ENCODE results near the gene ACSL4. TPM values are rescaled to one million over a fixed set of nuclear protein-coding genes. Genes with fewer than 3 reads are reported as not detected.
A peak's percentile ranks its signal among the peaks of the same experiment; 100 is the strongest.

The ACSL4 gene
- total RNA-seq, 1 donor from 2014 or later: 41.1 TPM

DNA sequence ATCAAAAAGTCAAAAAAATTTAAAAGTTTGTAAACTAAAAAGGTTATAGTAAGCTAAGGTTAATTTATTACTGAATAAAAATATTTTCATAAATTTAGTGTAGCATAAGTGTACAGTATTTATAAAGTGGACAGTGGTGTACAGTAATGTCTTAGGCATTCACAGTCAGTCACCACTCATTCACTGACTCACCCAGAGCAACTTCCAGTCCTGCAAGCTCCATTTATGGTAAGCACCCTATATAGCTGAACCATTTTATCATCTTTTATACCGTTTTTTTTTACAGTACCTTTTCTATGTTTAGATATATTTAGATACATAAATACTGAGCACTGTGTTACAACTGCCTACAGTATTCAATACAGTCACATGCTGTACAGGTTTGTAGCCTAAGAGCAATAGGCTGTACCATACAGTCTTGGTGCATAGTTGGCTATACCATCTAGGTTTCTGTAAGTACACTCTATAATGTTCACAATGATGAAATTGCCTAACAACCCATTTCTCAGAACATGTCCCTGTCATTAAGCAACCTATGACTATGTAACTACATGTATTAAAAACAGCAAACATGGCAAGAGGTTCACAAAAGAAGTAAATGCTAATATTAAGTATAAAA is 18.6 kb downstream of the ACSL4 start:
- peaks cover 27% of the 10 kb centered on the region for H3K4me1 ChIP-seq
- H3K4me3 ChIP-seq: no peak overlapping the region
- DNase-seq: no peak
- TF ChIP-seq, protein P1, sequence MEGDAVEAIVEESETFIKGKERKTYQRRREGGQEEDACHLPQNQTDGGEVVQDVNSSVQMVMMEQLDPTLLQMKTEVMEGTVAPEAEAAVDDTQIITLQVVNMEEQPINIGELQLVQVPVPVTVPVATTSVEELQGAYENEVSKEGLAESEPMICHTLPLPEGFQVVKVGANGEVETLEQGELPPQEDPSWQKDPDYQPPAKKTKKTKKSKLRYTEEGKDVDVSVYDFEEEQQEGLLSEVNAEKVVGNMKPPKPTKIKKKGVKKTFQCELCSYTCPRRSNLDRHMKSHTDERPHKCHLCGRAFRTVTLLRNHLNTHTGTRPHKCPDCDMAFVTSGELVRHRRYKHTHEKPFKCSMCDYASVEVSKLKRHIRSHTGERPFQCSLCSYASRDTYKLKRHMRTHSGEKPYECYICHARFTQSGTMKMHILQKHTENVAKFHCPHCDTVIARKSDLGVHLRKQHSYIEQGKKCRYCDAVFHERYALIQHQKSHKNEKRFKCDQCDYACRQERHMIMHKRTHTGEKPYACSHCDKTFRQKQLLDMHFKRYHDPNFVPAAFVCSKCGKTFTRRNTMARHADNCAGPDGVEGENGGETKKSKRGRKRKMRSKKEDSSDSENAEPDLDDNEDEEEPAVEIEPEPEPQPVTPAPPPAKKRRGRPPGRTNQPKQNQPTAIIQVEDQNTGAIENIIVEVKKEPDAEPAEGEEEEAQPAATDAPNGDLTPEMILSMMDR (IDR thresholded peaks at IDR 0.05; ENCODE audit: borderline replicate concordance): no peak
- no peaks in the 10 kb centered on the region for H3K9me3 ChIP-seq (replicated peaks)
- H3K27ac ChIP-seq (replicated peaks): no peak overlapping the region
- intact Hi-C loops (cut with micrococcal nuclease): loop anchor here (10.0 kb wide), 2 partner anchors 140 to 170 kb away; no protein-coding TSS in a partner anchor
- H3K36me3 ChIP-seq: no peaks in the 10 kb centered on the region
- no peaks in the 10 kb centered on the region for H3K27me3 ChIP-seq (ENCODE audit: low read depth)

DNA sequence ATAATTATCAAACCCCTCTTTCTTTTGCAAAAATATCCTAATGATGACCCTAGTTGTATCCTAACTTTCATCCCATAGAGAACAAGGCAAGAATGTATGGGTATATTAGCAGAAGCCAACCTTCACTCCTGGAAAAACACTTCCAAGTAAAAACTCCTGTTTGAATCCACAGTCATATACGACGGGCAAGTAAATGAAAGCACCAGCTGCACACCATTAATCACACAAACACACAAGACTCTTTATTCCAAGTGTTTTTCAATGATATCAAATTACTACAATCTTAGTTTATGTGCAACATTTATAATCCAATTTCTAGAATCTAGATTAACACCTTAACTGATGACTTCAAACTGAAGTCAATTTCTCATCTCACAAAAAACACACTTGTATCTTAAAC is 22.9 kb downstream of the ACSL4 start:
- Histone ChIP-seq H3K27ac (replicated peaks) (no peak overlapping the region), H3K27me3 (ENCODE audit: low read depth) (no peaks in the 10 kb centered on the region), H3K4me1 (peaks cover 26% of the 10 kb centered on the region), H3K4me3 (no peak overlapping the region), H3K9me3 (replicated peaks) (no peaks in the 10 kb centered on the region), H3K36me3 (no peaks in the 10 kb centered on the region)
- DNase-seq: no peak
- intact Hi-C loops (cut with micrococcal nuclease): loop anchor here (10.0 kb wide), 2 partner anchors 145 to 175 kb away; no protein-coding TSS in a partner anchor
- TF ChIP-seq, protein P1 (IDR thresholded peaks at IDR 0.05; ENCODE audit: borderline replicate concordance): no peak

DNA sequence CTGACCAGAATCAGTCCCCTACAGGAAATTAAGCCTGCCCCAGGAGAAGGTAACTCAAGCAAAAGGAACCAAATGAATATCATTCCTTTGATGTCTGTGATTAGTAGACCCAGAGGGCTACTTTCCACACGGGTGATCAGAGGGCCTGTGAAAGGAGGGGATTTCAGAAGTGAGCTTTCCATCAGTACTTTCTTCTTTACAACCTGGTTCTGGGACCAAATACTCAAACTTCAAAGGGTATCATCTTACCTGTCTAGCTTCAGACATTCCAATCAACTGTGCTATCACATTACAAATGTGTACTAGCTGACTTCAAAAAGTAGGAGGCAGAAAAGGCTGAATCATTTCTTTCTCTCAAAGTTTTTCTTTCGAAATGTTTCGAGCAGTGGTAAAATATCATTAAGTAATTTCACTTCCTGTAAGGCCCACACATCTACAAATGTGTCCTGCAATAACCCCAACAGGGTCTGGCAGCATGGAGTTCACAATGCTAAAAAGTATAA is 23.9 kb downstream of the ACSL4 start:
- H3K27me3 ChIP-seq (ENCODE audit: low read depth): no peaks in the 10 kb centered on the region
- DNase-seq: no peak
- peak overlapping the region; percentile 64 for H3K27ac ChIP-seq (replicated peaks)
- H3K36me3 ChIP-seq: no peaks in the 10 kb centered on the region
- TF ChIP-seq, protein P1 (IDR thresholded peaks at IDR 0.05; ENCODE audit: borderline replicate concordance): no peak
- H3K9me3 ChIP-seq (replicated peaks): no peaks in the 10 kb centered on the region
- H3K4me3 ChIP-seq: no peak overlapping the region
- peaks cover 26% of the 10 kb centered on the region for H3K4me1 ChIP-seq
- intact Hi-C loops (cut with micrococcal nuclease): no loop called here

DNA sequence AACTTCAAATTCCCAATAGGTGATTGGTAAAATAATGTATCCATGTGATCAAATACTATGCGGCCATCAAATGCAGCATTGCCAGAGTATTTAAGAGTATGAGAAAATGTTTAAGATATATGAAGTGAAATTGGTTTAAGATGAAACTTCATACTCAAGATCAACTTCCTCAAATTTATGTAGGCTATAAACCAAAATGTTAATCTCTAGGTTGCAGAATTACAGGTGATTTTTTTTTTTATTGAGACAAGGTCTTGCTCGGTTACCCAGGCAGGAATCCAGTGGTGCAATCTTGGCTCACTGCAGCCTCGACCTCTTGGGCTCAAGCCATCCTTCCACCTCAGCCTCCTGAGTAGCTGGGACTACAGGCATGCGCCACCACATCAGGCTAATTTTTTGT is 25.3 kb downstream of the ACSL4 start:
- Histone ChIP-seq H3K4me1 (peaks cover 19% of the 10 kb centered on the region), H3K4me3 (peak overlapping the region; percentile 41), H3K36me3 (no peaks in the 10 kb centered on the region), H3K9me3 (replicated peaks) (no peaks in the 10 kb centered on the region), H3K27ac (replicated peaks) (peak overlapping the region; percentile 24), H3K27me3 (ENCODE audit: low read depth) (no peaks in the 10 kb centered on the region)
- no peak for DNase-seq
- intact Hi-C loops (cut with micrococcal nuclease): no loop called here
- TF ChIP-seq, protein P1 (IDR thresholded peaks at IDR 0.05; ENCODE audit: borderline replicate concordance): no peak

DNA sequence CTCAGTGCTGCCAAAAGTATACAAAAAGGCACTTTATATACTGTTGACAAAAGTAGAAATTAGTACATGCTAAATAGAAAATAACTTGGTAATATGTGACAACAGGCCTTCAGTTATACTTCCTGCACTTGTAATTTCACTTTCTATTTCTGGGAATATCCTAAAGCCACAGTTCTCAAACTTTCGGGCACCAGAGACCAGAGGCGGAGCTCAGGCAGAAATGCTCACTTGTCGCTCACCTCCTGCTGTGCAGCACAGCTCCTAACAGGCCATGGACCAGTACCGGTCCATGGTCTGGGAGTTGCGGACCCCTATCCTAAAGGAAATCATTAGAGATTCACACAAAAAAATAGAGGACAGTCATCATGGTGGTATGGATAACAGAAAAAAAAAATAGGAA is 25.7 kb downstream of the ACSL4 start:
- TF ChIP-seq, protein P1 (IDR thresholded peaks at IDR 0.05; ENCODE audit: borderline replicate concordance): no peak
- no peaks in the 10 kb centered on the region for H3K36me3 ChIP-seq
- H3K4me3 ChIP-seq: peak overlapping the region; percentile 41
- peaks cover 19% of the 10 kb centered on the region for H3K4me1 ChIP-seq
- H3K27ac ChIP-seq (replicated peaks): peak overlapping the region; percentile 24
- intact Hi-C loops (cut with micrococcal nuclease): no loop called here
- no peak for DNase-seq
- H3K27me3 ChIP-seq (ENCODE audit: low read depth): no peaks in the 10 kb centered on the region
- no peaks in the 10 kb centered on the region for H3K9me3 ChIP-seq (replicated peaks)

Measured in left ventricle myocardium inferior (tissue), 1 donor.